ENCODE results near the gene NFAT5. TPM values are rescaled to one million over a fixed set of nuclear protein-coding genes. Genes with fewer than 3 reads are reported as not detected.

NFAT5 gene
- total RNA-seq, 4 donors from 2014 or later, result 49.8 to 64.3 (median 58.6) TPM

DNA sequence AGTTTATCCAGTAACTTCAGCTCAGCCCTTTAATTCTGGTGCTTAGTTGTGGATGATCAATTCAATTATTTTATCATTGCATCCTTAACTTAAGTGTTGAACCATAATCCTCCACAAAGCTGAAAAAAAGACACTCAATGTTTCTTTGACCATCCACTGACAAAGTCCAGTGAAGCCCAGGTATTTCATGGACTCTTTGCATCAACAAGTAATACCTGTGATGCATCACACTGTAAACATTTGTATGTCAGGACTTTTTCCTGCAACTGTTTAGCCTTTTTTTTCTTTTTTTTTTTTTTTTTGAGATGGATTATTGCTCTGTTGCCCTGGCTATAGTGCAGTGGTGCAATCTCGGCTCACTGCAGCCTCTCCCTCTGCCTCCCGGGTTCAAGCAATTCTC is 6.6 kb upstream of the NFAT5 start:
- TF ChIP-seq, protein P1, sequence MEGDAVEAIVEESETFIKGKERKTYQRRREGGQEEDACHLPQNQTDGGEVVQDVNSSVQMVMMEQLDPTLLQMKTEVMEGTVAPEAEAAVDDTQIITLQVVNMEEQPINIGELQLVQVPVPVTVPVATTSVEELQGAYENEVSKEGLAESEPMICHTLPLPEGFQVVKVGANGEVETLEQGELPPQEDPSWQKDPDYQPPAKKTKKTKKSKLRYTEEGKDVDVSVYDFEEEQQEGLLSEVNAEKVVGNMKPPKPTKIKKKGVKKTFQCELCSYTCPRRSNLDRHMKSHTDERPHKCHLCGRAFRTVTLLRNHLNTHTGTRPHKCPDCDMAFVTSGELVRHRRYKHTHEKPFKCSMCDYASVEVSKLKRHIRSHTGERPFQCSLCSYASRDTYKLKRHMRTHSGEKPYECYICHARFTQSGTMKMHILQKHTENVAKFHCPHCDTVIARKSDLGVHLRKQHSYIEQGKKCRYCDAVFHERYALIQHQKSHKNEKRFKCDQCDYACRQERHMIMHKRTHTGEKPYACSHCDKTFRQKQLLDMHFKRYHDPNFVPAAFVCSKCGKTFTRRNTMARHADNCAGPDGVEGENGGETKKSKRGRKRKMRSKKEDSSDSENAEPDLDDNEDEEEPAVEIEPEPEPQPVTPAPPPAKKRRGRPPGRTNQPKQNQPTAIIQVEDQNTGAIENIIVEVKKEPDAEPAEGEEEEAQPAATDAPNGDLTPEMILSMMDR (IDR thresholded peaks at IDR 0.05; ENCODE audit: low read depth), result no peak

DNA sequence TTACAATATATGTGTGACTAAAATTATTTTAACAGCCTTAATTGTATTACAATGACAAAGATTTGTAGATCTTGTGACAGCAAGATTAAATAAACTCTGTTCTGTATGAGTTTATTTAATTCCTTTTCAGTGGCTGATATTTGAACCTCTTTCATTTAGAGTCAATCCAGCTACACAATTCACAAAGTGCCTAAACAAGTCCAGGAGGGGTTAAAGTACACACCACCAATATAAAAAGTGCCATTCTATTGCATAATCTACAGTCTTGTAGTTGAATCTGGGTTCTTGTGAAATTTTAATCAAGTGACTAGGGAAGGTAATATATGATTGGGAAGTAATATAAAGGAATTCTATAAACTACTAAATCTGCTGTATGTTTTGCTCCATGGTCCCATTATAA is 3.9 kb upstream of the NFAT5 start:
- TF ChIP-seq, protein P1 (IDR thresholded peaks at IDR 0.05; ENCODE audit: low read depth), result no peak

DNA sequence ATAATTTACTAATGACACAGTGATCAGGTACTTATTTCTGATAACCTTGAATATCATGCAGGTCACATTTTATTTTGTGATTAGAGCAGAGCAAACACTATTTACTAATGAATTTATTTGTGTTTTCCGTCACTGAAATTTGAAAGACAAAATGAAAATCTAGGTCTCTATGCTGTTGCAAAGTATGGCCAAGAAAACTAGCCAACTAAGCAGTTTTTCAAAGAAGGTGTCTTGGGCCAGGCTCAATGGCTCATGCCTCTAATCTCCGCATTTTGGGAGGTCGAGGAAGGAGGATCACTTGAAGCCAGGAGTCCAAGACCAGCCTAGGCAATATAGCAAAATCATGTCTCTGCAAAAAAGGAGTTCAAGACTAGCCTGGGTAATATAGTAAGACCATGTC is 3.0 kb upstream of the NFAT5 start:
- TF ChIP-seq, protein P1 (IDR thresholded peaks at IDR 0.05; ENCODE audit: low read depth), result no peak

DNA sequence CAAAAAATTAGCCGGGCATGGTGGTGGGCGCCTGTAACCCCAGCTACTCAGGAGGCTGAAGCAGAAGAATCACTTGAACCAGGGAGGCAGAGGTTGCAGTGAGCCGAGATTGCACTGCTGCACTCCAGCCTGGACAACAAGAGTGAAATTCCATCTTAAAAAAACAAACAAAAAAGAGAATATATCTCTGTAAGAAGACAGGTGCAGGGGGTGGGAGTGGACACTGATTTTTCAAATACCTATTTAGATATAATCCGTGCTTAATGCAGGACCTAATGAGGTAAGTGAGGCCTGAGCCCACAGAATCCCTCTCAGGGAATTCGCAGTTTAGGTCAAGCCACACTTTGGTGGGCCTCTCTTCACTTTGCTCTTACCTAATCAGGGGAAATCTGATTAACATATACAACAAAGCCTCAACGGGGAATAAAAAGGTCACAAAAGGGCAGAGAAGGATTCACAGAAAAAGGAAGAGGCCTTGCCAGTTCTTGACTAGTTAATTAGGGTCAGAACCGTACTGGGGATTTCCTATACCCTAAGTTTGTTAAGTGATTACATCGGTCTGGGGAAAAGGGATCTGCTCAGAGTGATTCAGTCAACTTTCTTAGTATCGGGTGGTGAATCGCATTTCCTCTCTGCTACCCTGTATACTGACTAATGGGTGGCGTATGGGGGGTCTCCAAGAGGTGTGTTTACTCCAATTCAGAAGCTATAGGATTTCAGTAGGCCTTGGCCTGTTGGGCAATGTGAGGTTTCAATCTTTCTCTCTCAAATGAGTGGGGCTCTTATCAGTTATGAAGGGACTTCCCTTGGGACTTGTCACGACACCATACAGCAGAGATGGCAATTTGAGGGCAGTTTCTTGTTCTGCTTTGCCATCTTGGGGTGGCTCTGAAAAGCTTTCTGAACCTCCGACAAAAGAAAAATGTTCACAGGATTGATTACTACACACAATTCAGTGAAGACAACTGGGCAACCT is 1.9 kb upstream of the NFAT5 start:
- TF ChIP-seq, protein P1 (IDR thresholded peaks at IDR 0.05; ENCODE audit: low read depth), result no peak

DNA sequence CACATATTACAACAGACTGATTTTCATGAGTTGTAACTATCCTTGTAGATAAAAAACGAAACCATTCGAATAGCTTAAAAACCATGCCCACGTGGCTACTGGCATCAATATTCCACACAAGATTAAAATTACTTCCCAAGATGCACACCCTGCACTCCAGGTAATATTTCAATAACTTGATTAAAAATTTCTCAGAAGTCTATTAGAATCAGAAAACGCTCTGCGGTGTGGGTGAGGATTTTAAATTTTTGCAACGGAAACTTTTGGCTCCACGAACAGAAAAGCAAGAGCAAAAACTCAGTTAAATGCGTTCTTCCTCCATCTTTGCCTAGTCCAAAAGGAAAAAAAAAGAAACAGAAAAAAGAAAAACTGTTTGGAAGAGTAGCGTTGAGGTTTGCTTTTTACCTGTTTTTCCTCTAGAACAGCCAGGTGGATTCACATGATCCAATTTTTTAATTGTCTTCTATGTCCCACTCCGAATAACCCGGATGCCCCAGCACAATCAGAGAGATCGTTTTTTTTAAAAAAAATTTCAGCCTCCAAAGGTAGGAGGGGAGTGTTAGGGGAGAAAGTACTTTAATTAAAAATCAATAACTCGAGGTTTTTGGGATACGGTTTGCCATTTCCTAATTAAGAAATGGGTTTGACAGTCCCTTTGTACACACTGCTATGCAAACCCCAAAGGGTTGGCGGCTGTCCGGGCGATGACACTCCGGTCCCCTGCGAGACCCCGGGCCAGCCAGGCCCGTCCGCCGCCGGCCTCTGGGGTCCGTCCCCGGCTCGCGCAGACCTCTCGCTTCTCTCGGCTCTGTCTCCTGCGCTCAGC is 708 bp upstream of the NFAT5 start:
- TF ChIP-seq, protein P1 (IDR thresholded peaks at IDR 0.05; ENCODE audit: low read depth), result no peak

DNA sequence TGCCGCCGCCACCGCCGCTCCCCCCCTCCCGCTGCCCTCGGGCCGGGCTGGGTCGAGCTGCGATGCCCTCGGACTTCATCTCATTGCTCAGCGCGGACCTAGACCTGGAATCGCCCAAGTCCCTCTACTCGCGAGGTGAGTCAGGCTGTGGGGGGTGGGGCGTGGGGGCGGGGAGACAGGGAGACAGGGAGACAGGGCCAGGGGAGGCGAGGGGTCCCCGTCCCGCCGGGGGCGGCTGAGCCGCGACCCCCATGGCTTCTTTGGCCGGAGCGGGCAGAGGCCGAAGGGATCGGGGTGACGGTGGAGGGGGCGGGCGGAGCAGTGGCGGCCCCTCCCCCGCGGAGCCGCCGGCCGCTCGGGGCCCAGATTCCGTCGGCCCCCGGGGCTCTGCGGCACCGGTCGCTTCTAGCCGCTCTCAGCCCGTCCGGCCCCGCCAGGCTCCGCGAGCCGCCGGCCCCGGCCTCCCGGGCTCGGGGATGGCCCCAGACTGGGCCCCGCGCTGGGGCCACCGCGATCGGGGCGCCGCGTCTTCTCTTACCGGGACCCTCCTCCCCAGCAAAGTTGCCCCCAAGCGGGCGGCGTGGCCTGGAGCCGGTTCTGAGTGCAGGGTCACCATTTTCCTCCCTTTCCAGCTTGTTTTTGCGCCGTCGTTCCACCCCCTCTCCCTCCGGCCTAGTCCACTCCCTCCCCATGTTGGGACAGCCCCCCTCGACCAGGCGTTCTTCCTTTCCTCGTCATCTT is 644 bp downstream of the NFAT5 start:
- TF ChIP-seq, protein P1 (IDR thresholded peaks at IDR 0.05; ENCODE audit: low read depth), result no peak
